Endothelial cell of umbilical vein (primary cell): ENCODE measurements around the gene BRS3. TPM values are rescaled to one million over a fixed set of nuclear protein-coding genes. Genes with fewer than 3 reads are reported as not detected.

Experiments
- BruUV-seq: library from RNA; stranded (reverse); fragments of 400-500 nt; replicated peaks from 2 replicates; lab custom pipeline; 2021; lab: Mats Ljungman, UMichigan
- CTCF ChIA-PET: fragments of 300-600, 350-600 bp; sonication (Branson Sonifier 250); formaldehyde crosslinking; loops from one replicate; lab custom pipeline; 2021; ENCODE audit warnings: antibody characterized with exemption, inconsistent platforms; lab: Charles Lee
- POLR2A ChIA-PET: fragments of 300-600, 350-600 bp; sonication (Branson Sonifier 250); formaldehyde crosslinking; loops from one replicate; lab custom pipeline; 2021; ENCODE audit warnings: antibody characterized with exemption, inconsistent platforms; lab: Charles Lee
- DNase-seq: peaks from one replicate; pipeline ENCODE4 v3.0.0-alpha.2; 2011; ENCODE audit warnings: low read depth, low spot score
- FAIRE-seq: peaks from 2 replicates; lab custom pipeline; 2011; peaks lifted over from hg19 to GRCh38; lab: Jason Lieb, UNC
- H2AFZ ChIP-seq: 2 replicates; pipeline ENCODE4 v1.6.0; 2012; ENCODE audit warnings: low read depth, low read length, control low read depth, inconsistent platforms
- H3K27ac ChIP-seq: 2 replicates; pipeline ENCODE4 v1.5.1; 2011; ENCODE audit warnings: low read depth, mild to moderate bottlenecking, control low read depth, low read length, moderate library complexity; ENCODE audit not compliant: insufficient read depth
- H3K27me3 ChIP-seq, 2 experiments: 2 replicates each; pipeline versions ENCODE4 v1.6.0 to v1.6.1; 2011; ENCODE audit warnings: low read length in 2 of 2, mixed read lengths in 1 of 2; ENCODE audit not compliant: control insufficient read depth in 2 of 2, insufficient read depth in 2 of 2
- H3K36me3 ChIP-seq, 2 experiments: 2 replicates in 1 of 2; 3 replicates in 1 of 2; pipeline ENCODE4 v1.5.1; 2011; ENCODE audit warnings: low read length in 2 of 2, mild to moderate bottlenecking in 1 of 2, moderate library complexity in 1 of 2; ENCODE audit not compliant: control insufficient read depth in 2 of 2, insufficient read depth in 2 of 2; ENCODE audit errors: extremely low read depth in 1 of 2
- H3K4me1 ChIP-seq: 3 replicates; pipeline ENCODE4 v1.5.1; 2011; ENCODE audit warnings: mild to moderate bottlenecking, low read length; ENCODE audit not compliant: control insufficient read depth, insufficient read depth; ENCODE audit errors: extremely low read depth
- H3K4me2 ChIP-seq: 2 replicates; pipeline ENCODE4 v1.6.1; 2011; ENCODE audit warnings: low read length, control low read depth, mixed read lengths; ENCODE audit not compliant: insufficient read depth
- H3K4me3 ChIP-seq, 3 experiments: fragments of 200-600 bp in 1 of 3; sonication (generic), shearing (Covaris generic) in 1 of 3; replicated peaks in 1 of 3; 2 replicates each; pipeline ENCODE4 v1.5.1; 2011 to 2016; ENCODE audit warnings: control low read depth in 3 of 3, low read length in 3 of 3, mild to moderate bottlenecking in 2 of 3, inconsistent platforms in 1 of 3, low read depth in 1 of 3, moderate library complexity in 1 of 3; ENCODE audit not compliant: insufficient read depth in 1 of 3
- H3K79me2 ChIP-seq: 2 replicates; pipeline ENCODE4 v1.6.0; 2012; ENCODE audit warnings: low read length, inconsistent platforms; ENCODE audit not compliant: control insufficient read depth, insufficient read depth
- H3K9ac ChIP-seq: replicated peaks from 2 replicates; pipeline ENCODE3; 2011; ENCODE audit warnings: low read length, control low read depth; ENCODE audit not compliant: insufficient read depth; ENCODE audit errors: extremely low read depth
- H3K9me1 ChIP-seq: replicated peaks from 3 replicates; pipeline ENCODE4 v1.6.0; 2011; ENCODE audit warnings: mild to moderate bottlenecking, low read length; ENCODE audit not compliant: control insufficient read depth, insufficient read depth; ENCODE audit errors: extremely low read depth
- H3K9me3 ChIP-seq: replicated peaks from 2 replicates; pipeline ENCODE4 v1.5.1; 2012; ENCODE audit warnings: low read length, inconsistent platforms; ENCODE audit not compliant: control insufficient read depth, insufficient read depth
- H4K20me1 ChIP-seq: replicated peaks from 2 replicates; pipeline ENCODE3; 2011; ENCODE audit warnings: mild to moderate bottlenecking, low read length; ENCODE audit not compliant: control insufficient read depth, insufficient read depth; ENCODE audit errors: extremely low read depth
- EZH2 ChIP-seq: IDR thresholded peaks from 2 replicates; pipeline ENCODE4 v1.6.1; 2012; ENCODE audit warnings: borderline replicate concordance, low read depth, mild to moderate bottlenecking, moderate library complexity, low read length, inconsistent platforms; ENCODE audit not compliant: severe bottlenecking
- FOS ChIP-seq: IDR thresholded peaks from 2 replicates; pipeline ENCODE4 v1.6.1; 2011; ENCODE audit warnings: mild to moderate bottlenecking, low read length, moderate library complexity, borderline replicate concordance; ENCODE audit not compliant: insufficient read depth
- GATA2 ChIP-seq: IDR thresholded peaks from 2 replicates; pipeline ENCODE4 v1.7.0; 2011; ENCODE audit warnings: low read depth, mild to moderate bottlenecking, moderate library complexity, mixed read lengths, low read length; ENCODE audit not compliant: insufficient read length, insufficient read depth
- JUN ChIP-seq: IDR thresholded peaks from 2 replicates; pipeline ENCODE4 v1.6.1; 2011; ENCODE audit warnings: borderline replicate concordance, low read depth; ENCODE audit not compliant: insufficient read length, insufficient read depth
- MYC ChIP-seq: IDR thresholded peaks from one replicate; pipeline ENCODE4 v1.6.1; 2011; ENCODE audit warnings: mild to moderate bottlenecking, low read depth, low read length
- POLR2A ChIP-seq: IDR thresholded peaks from 2 replicates; pipeline ENCODE4 v1.6.1; 2012; ENCODE audit warnings: low read depth, mild to moderate bottlenecking, control low read depth, low read length
- POLR2AphosphoS5 ChIP-seq: IDR thresholded peaks from 2 replicates; pipeline ENCODE4 v1.6.1; 2012; ENCODE audit warnings: low read depth, mild to moderate bottlenecking, control low read depth, low read length, moderate library complexity; ENCODE audit not compliant: insufficient read depth
- dilution Hi-C: fragments of 300-500 bp; cut with MboI; formaldehyde crosslinking; loops from one replicate; pipeline ENCODE4 v1.15.0; 2019; ENCODE audit warnings: low sequenced_read_pairs; ENCODE audit not compliant: extremely low pct_ligation_motif_present
- intact Hi-C: fragments of 100-400 bp; cut with micrococcal nuclease; formaldehyde crosslinking; loops from one replicate; pipeline ENCODE4 v1.10.0; 2022
- polyA plus RNA-seq, 4 experiments: library from polyadenylated mRNA; depleted of rRNA in 3 of 4; stranded (reverse) in 3 of 4; unstranded in 1 of 4; fragments of >200 nt; gene quantifications; 2 replicates each; pipeline versions ENCODE4 v1.2.1 to v1.2.3, GENCODE V29; 2011 to 2012; ENCODE audit warnings: missing spikeins in 1 of 4
- total RNA-seq: library from RNA; stranded (reverse); gene quantifications from 2 replicates; pipeline ENCODE4 v1.2.3, GENCODE V29; 2021
- TF ChIP-seq, protein P1 (sequence below): IDR thresholded peaks from 2 replicates; pipeline ENCODE4 v1.6.1; 2011; ENCODE audit not compliant: insufficient read depth, insufficient read length
- TF ChIP-seq, protein P2 (sequence below), 2 donors: IDR thresholded peaks; 1 replicate in 1 of 2; 2 replicates in 1 of 2; pipeline ENCODE4 v1.5.1; 2011; ENCODE audit warnings: low read length in 2 of 2, mild to moderate bottlenecking in 2 of 2, moderate library complexity in 2 of 2, control low read depth in 1 of 2, inconsistent platforms in 1 of 2, low read depth in 1 of 2; ENCODE audit not compliant: insufficient read depth in 1 of 2; ENCODE audit errors: extremely low read depth in 1 of 2

BRS3 gene
- total and polyA plus RNA-seq, 2 donors (not counting 3 experiments of a cell fraction or from before 2014, with no cell fraction given) = not detected

- H3K27me3 ChIP-seq = no peaks in the 10 kb centered on the region
- H3K4me2 ChIP-seq = no peak overlapping the region
- no peak overlapping the region for H3K4me3 ChIP-seq
- no peak for DNase-seq
- no peak overlapping the region for H3K9ac ChIP-seq
- H4K20me1 ChIP-seq = no peaks in the 10 kb centered on the region
- no peaks in the 10 kb centered on the region for H3K36me3 ChIP-seq
- ChIA-PET CTCF (interaction anchor here (1.2 kb wide), 1 partner anchor 9 kb away, joined by 4 read pairs; no protein-coding TSS in a partner anchor), POLR2A (no interaction called here)
- intact Hi-C loops = no loop called here
- no peak overlapping the region for H2AFZ ChIP-seq
- H3K9me1 ChIP-seq = no peaks in the 10 kb centered on the region
- no peaks in the 10 kb centered on the region for H3K9me3 ChIP-seq
- no peak for FAIRE-seq
- H3K4me1 ChIP-seq = no peaks in the 10 kb centered on the region
- dilution Hi-C loops = no loop called here
- TF ChIP-seq POLR2AphosphoS5 (no peak), GATA2 (no peak), FOS (no peak), POLR2A (no peak), JUN (no peak), EZH2 (no peak), MYC (no peak)
- TF ChIP-seq, protein P1, sequence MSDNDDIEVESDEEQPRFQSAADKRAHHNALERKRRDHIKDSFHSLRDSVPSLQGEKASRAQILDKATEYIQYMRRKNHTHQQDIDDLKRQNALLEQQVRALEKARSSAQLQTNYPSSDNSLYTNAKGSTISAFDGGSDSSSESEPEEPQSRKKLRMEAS = no peak
- TF ChIP-seq, protein P2, sequence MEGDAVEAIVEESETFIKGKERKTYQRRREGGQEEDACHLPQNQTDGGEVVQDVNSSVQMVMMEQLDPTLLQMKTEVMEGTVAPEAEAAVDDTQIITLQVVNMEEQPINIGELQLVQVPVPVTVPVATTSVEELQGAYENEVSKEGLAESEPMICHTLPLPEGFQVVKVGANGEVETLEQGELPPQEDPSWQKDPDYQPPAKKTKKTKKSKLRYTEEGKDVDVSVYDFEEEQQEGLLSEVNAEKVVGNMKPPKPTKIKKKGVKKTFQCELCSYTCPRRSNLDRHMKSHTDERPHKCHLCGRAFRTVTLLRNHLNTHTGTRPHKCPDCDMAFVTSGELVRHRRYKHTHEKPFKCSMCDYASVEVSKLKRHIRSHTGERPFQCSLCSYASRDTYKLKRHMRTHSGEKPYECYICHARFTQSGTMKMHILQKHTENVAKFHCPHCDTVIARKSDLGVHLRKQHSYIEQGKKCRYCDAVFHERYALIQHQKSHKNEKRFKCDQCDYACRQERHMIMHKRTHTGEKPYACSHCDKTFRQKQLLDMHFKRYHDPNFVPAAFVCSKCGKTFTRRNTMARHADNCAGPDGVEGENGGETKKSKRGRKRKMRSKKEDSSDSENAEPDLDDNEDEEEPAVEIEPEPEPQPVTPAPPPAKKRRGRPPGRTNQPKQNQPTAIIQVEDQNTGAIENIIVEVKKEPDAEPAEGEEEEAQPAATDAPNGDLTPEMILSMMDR (IDR thresholded peaks at IDR 0.05; ENCODE audit: extremely low read depth in 1 of 2, insufficient read depth in 1 of 2, low read depth in 1 of 2, low read length in 2 of 2) = no peak
- no TSS peak for BruUV-seq
- no peak overlapping the region for H3K27ac ChIP-seq
- no peaks in the 10 kb centered on the region for H3K79me2 ChIP-seq
These were observed 12.5 kb upstream of the BRS3 start for GRCh38 chrX:136475236-136475635.
